NOMO-1 (cell line): Measurements from ENCODE around the gene MREG.
"Not testable (repeated sequence)": the region's sequence is repeated elsewhere in the genome, so short reads cannot be mapped to it uniquely, and the experiment has no call there.

Source experiments
- DNase-seq, 2 experiments: peaks; one replicate each; lab custom pipeline; 2025; ENCODE audit not compliant: unreplicated experiment in 2 of 2; lab: John Stamatoyannopoulos, UW

MREG gene

DNA sequence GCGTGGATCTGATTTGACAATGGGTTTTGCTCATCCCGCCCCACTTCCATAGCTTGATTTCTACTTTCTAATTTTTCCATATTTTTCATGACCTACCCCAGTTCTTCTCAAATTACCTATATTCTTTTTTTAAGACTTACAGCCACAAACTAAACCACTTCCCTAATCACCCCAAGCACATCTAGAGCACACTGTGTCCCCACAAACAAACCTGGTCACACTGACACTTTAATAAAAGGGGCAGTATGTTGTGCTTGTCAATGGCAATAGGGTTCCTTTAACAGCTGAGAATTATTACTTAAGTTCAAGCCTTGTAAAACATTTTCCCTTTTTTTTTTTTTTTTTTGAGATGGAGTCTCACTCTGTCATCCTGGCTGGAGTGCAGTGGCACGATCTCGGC is 47.1 kb downstream of the MREG start:
- DNase-seq = no peak

DNA sequence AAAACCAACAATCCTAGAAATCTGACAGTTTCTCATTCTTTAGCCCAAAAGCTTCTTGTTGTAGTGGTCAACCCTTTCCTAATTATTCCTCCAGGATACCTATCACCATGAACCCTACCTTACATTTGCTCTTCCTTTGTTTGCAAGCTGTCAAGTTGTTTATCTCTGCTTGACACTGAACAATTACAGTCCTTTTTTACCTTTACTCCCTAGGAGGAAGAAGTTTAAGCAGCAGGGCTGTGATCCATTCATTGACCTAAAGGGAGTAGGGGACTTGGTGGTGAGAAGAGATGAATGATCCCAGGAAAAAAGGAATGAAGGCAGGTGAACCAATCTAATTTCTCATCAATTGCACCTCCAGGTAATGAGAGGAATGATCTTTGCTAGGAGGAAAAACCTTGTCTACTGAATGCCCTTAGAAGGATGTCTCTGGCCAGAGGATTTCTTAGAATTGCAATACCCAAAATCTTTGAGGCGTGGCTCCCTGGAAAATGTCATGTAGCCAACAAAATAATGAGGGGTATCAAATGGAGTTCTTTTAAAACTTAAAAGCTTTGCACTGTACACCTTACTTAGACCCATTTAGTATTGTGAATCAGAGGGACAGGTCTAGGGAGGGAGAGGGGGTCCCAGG is 47.7 kb downstream of the MREG start:
- no peak for DNase-seq

DNA sequence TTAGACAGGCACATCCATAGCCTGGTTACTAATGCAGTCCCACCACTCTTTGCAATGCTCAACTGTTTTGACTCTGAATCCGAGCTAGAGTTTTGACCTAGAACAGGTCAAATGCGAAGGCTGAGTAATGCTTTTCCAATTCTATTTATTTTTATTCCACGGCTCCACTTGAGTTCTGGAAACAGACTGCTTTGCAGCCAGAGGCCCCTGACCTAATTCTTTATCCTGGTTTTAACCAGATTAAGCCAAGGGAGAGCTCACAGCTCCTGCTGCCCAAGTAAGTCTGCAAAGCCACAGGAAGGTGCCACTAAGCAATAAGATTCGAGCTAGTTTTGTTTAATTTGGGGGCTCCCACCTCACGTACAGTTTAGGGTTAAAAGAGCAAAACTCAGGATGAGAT is 51.4 kb downstream of the MREG start:
- DNase-seq = no peak

DNA sequence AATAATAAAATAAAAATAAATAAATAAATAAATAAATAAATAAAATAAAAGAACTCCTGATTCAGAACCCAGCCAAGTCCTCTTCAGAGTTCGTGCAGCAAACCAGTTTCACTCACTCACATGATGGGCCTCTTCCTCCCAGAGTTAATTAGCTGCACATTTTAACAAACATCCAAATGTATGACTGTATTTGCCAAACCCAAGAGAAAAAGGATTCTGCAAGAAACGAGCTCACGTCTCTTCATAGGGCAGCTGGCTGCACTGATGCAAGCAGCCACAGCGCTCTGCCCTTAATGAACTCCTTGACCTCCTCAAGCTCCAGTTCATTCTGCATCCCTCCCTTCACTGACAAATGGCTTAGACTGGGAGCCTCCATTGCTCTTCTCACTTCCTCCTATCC is 55.1 kb downstream of the MREG start:
- DNase-seq = no peak

DNA sequence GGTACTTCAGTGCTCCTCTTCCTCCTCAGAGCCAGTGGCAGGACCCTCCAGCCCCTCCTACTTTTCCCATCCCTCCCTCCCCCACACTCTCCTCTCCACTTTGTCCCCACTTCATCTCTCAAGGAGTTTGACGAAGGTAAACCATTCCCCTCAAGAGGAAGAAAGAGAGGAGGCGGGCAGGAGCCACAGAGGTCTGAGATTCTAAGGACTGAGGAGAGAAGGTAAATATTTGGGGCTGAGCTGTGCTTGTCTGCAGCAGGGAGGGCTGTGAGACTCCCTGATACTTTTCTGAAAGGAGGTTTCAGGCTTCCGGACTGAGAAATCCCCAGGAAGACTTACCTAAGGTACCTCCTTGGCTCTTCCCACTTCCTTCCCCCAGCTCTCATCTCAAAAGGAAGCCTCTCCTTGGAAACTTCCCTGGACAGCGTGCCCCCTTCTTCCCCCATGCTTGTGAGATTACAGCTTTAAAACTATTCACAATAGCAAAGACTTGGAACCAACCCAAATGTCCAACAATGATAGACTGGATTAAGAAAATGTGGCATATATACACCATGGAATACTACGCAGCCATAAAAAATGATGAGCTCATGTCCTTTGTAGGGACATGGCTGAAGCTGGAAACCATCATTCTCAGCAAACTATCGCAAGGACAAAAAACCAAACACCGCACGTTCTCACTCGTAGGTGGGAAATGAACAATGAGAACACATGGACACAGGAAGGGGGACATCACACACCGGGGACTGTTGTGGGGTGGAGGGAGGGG is 55.8 kb downstream of the MREG start:
- DNase-seq = not testable (repeated sequence)

DNA sequence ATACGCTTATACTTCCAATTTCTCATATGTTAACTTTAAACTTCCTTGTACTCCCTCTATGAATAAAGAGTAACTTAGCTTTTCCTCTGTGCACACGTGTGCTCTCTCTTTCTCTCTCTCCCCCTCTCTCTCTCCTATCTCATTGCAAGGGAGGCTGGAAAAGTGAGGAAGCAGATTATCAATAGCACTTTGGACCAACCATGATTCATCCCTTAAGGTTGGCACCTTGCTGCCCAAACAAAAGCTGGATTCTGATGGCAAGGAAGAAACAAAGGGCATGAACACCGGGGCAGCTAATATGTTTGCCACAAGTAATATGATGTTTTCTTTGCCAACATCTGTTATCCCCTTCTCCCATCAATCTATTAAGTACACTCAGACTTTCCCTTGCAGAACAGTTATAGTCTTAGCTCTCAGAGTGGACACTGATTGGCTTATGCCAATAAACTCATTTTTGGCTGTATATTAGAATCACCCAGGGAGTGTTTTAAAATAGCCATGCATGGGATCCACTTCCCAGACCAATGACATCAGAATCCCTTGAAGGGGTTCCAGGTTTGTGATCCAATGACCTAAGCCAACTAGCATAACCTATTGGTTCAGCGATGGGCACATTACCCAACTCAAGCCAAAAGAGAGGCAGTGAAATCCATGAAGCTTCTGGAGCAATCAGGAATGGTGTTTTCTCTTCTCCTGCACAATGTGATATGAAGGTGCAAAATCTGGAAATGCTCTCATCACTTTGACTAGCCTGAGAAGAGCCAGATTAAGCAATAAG is 60.3 kb downstream of the MREG start:
- DNase-seq = no peak

DNA sequence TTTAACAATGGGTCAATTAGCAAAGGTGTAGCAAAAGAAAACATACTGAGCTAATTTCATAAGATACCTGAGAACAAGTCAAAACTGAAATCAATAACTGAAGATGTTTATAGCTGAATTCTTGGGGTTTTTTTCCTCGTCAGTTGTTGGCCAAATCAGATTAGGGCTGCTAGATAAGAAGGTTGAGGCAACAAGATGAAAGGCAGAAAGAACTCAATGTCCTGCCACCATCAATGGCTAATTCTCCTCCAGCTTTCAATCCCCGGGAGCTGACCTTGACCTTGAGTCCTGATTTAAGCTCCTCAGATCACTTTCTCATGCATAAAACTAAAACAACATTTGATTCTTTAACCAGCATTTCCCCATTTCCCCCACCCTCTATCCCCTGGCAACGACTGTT is 61.8 kb downstream of the MREG start:
- DNase-seq = no peak

DNA sequence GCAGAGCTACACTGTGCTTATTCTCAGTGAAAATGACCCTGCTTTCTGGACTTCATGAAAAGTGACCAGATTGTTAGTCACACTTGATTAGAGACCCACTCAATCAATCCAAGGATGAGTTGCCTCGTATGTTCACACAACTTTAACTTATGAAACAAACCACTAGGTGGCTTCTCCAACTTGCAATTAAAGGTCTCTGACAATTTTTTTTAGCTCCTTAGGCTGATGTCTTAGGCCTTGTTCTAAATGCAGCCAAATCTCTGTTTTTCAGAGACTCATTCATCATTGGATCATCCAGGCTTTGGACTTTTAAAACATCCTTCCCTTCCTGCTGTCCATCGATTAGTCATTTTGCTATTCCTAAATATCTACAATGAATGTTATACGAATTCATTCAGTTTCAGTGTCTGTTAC is 63.4 kb downstream of the MREG start:
- DNase-seq = peak; percentile 16 to 32

DNA sequence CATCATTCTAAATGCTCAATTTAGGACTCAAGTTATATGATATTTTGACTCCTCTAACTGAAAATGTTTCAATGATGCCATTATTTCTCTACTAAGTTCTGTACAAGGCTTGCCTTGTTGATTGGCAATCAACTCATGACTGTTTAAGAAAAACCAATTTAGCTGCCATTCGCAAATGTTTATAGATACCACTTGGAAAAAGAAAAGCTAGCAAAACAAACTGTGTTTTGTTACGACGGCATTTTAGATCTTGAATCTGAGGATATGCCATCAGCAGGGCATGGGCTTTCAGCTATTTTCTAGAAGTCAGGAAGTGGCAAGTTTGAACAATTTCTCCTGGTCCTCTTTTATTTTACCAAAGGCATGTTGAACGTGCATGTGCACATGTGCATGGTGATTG is 65.3 kb downstream of the MREG start:
- DNase-seq = no peak

DNA sequence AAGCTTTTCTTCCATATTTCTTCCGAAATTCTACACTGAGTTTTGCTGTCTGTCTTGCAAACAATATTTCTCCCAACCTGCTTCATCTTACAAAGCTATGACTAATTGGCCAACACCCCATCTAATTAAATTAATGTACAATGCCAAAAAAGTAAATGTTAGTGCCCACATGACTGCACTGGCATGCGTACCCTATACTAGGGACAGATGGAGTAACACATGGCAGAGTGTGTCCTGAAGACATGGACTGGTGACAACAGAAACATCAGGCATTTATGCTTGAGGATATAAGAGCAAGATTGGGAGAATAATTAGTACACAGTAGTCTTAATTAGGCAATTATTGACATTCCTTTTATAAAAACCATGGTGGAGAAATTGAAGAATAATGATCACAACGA is 66.8 kb downstream of the MREG start:
- DNase-seq = no peak

DNA sequence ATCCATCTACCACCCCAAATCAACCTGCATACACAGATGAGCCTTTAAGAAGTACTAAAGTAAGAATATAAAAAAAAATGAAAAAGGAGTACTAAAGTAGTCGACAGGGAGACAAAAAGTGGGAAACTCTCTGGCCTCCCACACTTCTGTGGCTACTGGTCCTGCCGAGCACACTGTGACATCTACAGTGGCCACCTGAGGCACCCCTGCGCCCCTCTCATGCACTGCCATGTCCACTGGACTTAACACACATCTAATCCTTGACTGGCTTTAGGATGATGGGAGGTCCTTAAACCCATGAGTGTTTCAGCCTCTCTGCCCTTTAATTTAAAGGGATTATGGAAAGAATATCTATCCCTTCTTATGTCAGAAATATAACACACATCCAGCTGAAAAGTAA is 71.2 kb downstream of the MREG start:
- DNase-seq = no peak

DNA sequence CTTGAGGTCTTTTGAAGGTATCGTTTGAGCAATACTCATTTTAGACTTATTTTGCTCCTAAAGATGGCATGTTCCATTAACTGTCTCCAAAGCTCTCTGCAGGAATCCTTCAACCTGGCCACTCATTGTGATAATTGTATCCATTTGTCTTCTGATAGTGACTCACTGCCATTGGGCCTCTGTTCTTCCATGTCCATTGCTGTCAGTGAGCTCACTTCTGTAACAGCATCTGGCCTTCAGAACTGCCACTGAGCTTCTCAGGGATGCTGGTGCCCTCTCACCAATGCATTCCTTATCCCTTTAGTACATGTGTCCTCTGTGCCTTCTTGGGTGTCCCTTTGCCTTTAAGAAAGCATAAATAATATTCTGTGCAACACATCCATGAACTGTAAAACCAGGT is 71.6 kb downstream of the MREG start:
- no peak for DNase-seq

DNA sequence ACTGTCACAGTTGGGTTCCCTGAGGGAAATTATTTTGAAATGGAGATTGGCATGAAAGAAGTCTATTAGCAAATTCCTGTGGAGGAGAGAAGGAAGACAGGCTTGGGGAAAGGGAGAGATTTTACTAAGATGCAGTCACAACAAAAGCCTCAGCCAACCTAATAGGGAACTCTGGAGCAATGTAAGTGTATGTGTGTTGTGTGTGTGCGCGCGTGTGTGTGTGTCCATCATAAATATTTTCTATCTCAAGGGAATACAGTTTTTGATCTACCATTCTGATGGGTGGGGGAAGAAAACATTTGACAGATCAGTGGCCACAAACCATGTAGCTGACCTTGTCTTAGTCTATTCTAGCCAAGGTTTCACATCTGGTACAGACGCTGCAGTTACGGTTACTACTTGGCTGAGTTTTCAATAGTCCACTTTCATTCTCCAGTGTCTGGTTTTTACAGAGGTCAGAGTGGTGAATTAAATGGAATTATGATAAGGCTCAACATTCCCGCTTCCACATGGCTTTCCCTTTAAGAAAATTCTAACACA is 72.6 kb downstream of the MREG start:
- no peak for DNase-seq

DNA sequence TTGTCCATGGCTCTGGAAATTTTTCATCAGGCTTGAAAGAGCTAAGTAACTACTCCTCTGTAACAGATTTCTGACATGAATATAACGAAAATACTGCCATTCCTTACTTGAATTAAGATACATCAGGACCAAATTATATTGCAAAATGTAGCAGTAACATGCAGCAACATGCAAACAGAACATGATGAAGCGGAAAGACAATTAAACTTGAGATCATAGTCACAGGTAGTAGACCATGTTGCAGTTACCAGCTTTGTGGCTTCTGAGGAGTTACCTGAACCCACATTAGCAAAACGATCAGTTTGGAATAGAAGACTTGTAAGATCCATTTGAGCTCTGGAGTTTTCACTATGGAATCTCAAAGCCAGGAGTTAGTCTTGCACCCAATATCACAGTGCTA is 76.2 kb downstream of the MREG start:
- no peak for DNase-seq

DNA sequence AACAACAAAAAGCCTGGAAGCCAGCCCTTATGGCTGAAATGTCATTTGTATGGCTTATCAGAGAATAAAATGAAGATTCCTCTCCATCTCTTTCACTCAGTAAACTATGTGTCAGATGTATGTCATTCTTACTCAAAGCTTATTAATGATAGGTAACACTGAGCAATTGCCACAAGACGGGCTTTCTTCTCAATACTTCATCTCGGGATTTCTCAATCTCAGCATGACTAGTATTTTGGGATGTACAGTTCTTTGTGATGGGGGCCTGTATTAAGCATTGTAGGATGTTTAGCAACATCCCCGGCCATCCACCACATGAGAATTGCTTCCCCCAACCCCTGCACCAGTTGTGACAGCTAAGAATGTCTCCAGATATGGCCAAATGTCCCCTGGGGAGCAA is 80.2 kb downstream of the MREG start:
- DNase-seq = no peak

DNA sequence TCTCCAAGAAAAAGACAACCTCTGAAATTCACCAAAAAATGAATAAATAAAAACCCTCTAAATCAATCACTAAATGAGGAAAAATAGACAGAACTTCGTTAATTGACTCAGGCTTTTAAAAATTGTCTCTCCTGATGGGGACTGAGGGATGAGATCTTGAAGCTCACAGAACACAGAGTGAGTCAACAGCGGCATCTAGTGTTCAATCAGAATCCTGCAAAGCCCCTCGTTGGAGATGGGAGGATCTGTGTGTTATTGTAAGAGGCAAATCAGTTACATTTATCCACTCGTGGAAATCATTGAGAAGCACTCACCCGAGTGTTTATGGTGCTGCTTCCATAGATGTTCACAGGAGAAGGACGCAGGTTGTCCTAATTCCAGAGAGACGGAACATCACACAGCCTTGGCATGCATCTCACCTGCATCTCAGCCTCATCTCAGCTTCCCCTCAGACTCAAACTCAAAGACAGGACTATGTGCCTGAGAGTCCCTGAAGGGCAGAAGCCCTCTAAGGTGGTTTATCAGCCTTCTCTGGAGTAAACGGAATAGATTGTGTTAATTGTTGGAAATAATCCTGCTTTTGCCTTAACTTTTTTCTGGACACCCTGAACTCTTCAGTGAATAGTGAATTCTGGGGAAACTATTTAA is 82.0 kb downstream of the MREG start:
- DNase-seq = peak; percentile 19 to 62

DNA sequence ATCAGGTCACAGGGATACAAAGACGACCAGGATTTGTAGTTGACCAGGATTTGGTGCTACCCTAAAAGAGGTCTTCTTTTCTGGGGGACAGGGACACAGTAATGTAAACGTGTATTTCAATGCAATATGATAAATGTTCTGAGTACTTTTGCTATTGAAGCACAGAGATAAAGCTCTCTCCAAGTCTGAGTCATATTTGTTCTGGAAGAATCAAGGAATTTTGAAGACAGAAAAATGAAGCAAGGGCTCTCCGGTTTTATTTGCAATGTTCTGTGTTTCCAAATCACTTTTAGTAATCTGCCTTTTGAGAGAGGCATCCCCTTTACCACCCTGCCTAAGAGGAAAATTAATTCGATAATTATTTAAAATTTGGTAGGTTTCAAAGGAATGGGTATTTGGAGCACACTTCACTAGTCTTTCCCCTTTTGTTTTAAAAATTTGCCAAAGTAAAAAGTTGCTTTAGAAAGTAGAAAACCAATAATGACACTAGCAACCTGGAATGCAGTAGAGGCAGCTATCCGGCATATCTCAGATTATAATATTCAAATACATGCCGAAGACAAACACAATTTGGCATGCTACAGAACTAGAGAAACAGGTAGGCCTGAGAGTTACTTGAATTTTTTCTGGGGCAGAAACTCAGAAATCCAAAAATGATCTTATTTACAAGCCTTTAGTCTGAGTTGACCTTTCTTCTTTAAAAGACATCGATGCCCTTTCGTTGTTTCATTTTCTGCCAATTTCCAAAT is 82.7 kb downstream of the MREG start:
- no peak for DNase-seq

DNA sequence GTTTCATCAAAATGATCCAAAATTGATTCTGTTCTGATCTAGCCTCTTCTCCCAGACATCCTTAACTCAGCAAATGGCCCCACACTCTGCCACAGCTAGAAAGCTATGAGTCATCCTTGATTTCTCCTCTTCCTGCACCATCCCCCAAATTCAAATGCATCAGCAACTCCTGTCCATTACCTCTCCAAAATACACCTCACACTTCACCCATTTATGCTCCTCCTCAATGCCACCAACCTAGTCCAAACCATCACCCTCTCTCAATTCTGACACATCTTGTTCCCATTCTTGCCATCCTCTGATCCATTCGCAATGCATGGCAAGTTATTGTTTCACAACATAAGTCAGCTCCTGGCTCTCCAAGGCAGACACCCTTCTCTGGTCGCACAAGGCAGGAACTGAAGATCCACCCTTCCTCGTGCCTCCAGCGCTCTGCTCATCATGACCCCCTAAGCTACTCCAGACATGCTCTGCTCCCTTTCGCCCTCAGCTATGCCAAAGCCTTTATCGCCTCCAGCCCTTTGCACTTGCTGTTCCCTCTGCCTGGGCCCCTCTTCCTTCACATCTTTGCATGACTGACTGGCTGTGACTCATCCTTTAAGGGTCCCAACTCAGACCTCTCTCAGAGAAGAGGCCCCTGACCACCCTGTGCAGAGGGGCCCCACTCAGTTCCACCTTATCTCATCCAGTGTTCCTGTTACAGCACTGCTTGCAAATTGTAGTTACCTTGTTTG is 83.6 kb downstream of the MREG start:
- no peak for DNase-seq

DNA sequence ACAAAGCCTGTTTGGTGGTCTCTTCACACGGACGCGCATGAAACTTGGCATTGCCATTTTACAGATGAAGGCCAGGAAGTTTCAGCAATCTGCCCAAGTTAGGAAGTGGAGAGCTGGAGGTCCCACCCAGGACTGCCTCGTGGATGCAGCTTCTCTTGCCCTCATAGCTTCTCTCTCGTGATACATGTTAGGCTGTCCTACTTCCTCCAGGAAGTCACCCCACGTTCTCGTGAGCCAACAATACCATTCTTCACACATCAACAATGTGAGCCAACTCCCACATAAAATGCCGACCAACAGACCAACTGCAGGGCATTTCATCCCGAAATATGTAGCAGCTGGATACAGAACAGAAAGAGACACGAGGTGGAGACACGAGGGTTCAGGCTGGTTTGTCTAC is 85.3 kb downstream of the MREG start:
- DNase-seq = no peak

DNA sequence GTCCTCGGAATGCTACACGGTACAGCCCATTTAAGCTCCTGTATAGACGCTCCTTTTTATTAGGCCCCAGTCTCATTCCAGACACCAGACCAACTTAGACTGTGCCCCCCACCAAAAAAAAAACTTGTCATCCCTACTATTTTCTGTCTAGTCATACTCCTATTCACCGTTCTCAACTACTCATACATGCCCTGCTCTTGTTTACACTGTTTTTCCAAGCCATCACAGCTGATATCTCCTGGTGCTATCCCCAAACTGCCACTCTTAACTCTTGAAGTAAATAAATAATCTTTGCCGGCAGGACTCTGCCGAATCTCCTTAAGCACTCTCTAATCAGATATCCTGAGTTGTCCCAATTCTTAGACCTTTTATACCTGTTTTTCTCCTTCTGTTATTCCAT is 86.4 kb downstream of the MREG start:
- not testable (repeated sequence) for DNase-seq
